ENCODE results near the gene EXOC6B. TPM values are rescaled to one million over a fixed set of nuclear protein-coding genes. Genes with fewer than 3 reads are reported as not detected.

Gene EXOC6B
- total RNA-seq, result 24.6 and 45.4 TPM in 2 replicates

GRCh38 chr2:72825257-72826155 is at the start of gene EXOC6B:
Gene EXOC6B (minus strand): TSS chr2:72826033.

GRCh38 chr2:72147303-72147971 is 678.4 kb downstream of the EXOC6B start, which contains the start of gene CYP26B1:
Gene CYP26B1 (minus strand): TSS chr2:72147862. CDS start chr2:72147834, 28 bp downstream.

Other genes starting within 250 kb of the EXOC6B start
- gene SPR, start 61.4 kb upstream of the EXOC6B start, total RNA-seq, result 24.2 and 35.9 TPM in 2 replicates
- not detected in 2 replicates for gene EMX1, start 91.5 kb upstream of the EXOC6B start, total RNA-seq
- 14.8 and 21.3 TPM in 2 replicates for gene SFXN5, start 245.7 kb upstream of the EXOC6B start, total RNA-seq